ENCODE data around the gene ENDOV. TPM values are rescaled to one million over a fixed set of nuclear protein-coding genes. Genes with fewer than 3 reads are reported as not detected.

ENDOV gene
- total RNA-seq, 1 donor from 2014 or later = 30.7 TPM

DNA sequence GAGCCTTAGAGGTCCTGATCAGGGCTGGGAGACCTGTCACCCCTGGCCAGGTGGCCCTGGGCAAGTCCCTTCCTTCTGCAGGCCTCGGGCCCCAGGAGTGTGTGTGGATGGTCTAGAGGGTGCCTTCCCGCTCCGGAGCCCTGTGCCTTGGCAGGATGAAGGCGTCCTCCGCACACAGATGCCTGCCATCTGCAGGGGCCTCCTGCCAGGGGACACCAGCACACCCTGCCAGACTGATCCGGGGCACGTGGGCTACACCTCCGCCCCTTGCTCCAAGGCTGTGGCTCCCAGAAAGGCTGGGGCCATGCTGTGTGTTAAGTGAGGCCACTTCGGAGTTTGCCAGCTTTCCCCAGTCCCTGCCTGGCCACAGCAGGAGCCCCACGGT lies 30.8 kb downstream of the ENDOV start:
- no peak overlapping the region for H3K4me3 Mint-ChIP-seq
- no peaks in the 10 kb centered on the region for H3K9me3 Mint-ChIP-seq
- no peak for DNase-seq (ENCODE audit: extremely low spot score, unreplicated experiment)
- no peaks in the 10 kb centered on the region for H3K36me3 Mint-ChIP-seq
- H3K4me1 Mint-ChIP-seq (ENCODE audit: unreplicated experiment) = no peaks in the 10 kb centered on the region
- peaks cover 17% of the 10 kb centered on the region for H3K27me3 Mint-ChIP-seq
- no peak overlapping the region for H3K27ac Mint-ChIP-seq
- TF ChIP-seq, protein P1, sequence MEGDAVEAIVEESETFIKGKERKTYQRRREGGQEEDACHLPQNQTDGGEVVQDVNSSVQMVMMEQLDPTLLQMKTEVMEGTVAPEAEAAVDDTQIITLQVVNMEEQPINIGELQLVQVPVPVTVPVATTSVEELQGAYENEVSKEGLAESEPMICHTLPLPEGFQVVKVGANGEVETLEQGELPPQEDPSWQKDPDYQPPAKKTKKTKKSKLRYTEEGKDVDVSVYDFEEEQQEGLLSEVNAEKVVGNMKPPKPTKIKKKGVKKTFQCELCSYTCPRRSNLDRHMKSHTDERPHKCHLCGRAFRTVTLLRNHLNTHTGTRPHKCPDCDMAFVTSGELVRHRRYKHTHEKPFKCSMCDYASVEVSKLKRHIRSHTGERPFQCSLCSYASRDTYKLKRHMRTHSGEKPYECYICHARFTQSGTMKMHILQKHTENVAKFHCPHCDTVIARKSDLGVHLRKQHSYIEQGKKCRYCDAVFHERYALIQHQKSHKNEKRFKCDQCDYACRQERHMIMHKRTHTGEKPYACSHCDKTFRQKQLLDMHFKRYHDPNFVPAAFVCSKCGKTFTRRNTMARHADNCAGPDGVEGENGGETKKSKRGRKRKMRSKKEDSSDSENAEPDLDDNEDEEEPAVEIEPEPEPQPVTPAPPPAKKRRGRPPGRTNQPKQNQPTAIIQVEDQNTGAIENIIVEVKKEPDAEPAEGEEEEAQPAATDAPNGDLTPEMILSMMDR (conservative IDR thresholded peaks at IDR 0.05) = no peak

DNA sequence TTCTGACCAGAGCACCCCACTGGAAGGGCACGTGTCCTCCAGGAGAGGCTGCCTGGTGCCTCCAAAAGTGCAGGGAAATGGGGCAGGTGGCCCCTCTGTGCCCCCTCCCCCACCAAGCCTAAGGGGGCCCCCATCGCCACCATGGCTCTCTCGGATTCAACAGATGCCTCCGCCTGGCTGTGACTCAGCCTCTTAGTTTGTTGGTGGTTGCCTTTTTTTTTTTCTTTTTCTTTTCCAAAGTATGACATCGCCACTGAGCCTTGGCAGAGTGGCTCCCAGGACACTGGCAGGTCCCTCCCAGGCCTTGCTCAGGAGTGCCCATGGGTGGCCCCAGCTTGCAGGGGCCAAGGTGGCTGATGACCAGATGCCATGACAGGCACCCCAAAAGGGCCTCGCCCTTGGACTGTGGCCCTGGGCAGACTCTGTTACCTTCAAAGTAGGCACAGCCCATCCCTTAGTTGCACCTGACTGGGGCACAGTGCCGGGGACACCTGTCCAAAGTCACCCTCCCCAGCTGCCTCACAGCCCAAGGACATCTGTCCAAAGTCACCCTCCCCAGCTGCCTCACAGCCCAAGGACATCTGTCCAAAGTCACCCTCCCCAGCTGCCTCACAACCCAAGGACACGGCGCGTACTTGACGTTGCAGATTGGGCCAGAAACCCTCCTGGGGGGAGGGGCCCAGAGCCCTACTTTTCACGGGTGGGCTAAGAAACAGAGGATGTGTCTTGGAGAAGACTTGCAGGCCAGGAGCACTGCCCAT lies 31.9 kb downstream of the ENDOV start:
- TF ChIP-seq, protein P1 (conservative IDR thresholded peaks at IDR 0.05) = no peak
- no peak for DNase-seq (ENCODE audit: extremely low spot score, unreplicated experiment)
- no peaks in the 10 kb centered on the region for H3K36me3 Mint-ChIP-seq
- no peaks in the 10 kb centered on the region for H3K9me3 Mint-ChIP-seq
- H3K27ac Mint-ChIP-seq = no peak overlapping the region
- H3K4me1 Mint-ChIP-seq (ENCODE audit: unreplicated experiment) = no peaks in the 10 kb centered on the region
- no peak overlapping the region for H3K4me3 Mint-ChIP-seq
- peaks cover 17% of the 10 kb centered on the region for H3K27me3 Mint-ChIP-seq

DNA sequence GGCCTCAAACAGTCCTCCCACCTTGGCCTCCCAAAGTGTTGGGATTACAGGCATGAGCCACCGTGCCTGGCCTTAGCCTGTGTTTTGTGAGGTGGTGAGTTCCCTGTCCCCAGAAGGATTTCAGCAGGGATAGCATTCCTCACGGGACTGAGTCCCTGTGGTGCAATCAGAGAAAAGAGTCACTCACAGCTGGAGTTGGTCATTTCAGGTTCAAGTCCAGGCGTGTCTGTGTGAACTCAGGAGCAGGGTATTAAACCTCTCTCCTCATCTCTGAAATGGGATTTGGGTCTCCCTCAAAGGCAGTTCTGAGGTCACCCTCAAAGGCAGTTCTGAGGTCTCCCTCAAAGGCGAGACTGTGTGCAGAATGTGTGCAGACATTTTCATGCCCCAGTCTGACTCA lies 32.8 kb downstream of the ENDOV start:
- Mint-ChIP-seq H3K27me3 (peaks cover 7% of the 10 kb centered on the region), H3K36me3 (no peaks in the 10 kb centered on the region), H3K4me3 (no peak overlapping the region), H3K4me1 (ENCODE audit: unreplicated experiment) (no peaks in the 10 kb centered on the region), H3K27ac (no peak overlapping the region), H3K9me3 (no peaks in the 10 kb centered on the region)
- TF ChIP-seq, protein P1 (conservative IDR thresholded peaks at IDR 0.05) = no peak
- no peak for DNase-seq (ENCODE audit: extremely low spot score, unreplicated experiment)

DNA sequence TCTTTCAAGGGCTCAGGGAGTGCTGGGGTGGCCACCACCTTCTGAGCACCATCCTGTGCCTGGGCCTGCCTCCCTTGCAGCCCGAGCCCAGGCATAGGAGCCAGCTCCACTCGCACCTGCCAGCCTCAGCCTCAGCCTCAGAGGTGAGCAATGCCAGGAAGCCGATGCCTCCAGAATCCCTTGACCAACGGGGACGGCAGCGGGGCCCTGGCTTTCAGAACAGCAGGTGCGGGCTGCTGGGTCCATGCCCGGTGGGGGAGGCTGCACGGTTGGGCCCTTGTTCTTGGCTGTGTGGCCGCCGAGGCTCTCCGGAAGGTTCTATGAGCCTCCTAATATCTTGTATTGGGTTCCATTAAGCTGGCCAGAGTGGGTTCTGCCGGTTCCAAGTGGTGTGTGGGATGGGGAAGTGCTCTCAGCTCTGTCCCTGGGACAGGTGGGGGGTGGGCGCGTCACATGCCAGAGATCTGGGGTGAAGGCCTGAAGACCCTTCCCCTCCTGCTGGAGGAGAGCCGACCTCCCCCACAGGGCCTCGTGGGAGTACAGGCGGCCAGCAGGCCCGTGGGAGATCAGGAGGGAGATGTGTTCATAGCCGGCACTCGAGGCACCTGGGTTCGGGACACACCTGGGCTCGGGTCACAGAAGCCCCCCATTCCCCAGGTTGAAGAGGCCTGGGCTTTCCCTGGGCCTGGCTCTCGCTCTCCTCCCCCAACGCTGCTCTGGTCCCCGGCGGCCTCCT lies 34.4 kb downstream of the ENDOV start:
- H3K27ac Mint-ChIP-seq = no peak overlapping the region
- no peaks in the 10 kb centered on the region for H3K9me3 Mint-ChIP-seq
- H3K36me3 Mint-ChIP-seq = no peaks in the 10 kb centered on the region
- TF ChIP-seq, protein P1 (conservative IDR thresholded peaks at IDR 0.05) = no peak
- DNase-seq (ENCODE audit: extremely low spot score, unreplicated experiment) = no peak
- no peaks in the 10 kb centered on the region for H3K27me3 Mint-ChIP-seq
- H3K4me3 Mint-ChIP-seq = no peak overlapping the region
- peaks cover 8% of the 10 kb centered on the region for H3K4me1 Mint-ChIP-seq (ENCODE audit: unreplicated experiment)

DNA sequence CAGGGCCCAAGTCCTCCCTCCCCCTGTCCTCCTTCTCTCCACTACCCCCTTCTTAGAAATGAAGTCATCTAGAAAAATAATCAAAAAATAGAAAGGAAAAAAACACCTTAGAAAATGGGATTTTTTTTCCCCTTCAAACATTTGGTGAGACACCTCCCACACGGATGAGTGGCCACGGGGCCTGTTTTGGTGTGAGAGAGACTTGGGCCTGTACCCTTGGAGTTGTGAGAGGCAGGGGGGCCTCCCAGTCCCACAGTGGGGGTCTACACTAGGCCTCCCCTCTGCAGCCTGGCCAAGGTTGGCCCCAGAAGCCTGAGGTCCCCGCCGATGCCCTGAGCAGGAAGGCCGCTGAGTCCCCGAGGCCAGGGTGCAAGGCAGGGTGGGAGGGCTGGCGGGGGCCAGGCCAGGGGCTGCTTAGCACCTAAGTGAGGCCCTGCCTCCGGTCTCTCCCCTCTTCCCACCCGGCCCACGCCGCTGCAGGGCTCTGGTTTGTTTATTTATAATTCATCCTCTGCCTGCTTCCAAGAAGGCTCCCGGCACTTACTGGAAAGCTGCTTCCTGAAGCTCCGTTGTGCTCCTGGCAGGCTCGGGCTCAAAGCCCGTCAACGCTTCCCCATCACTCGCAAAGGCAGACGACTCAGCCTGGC lies 35.1 kb downstream of the ENDOV start:
- Mint-ChIP-seq H3K4me3 (no peak overlapping the region), H3K9me3 (no peaks in the 10 kb centered on the region), H3K4me1 (ENCODE audit: unreplicated experiment) (peaks cover 8% of the 10 kb centered on the region)

More for the DNA sequence above, 35.1 kb downstream of the ENDOV start:
- DNase-seq (ENCODE audit: extremely low spot score, unreplicated experiment) = no peak
- no peaks in the 10 kb centered on the region for H3K27me3 Mint-ChIP-seq
- no peaks in the 10 kb centered on the region for H3K36me3 Mint-ChIP-seq
- no peak overlapping the region for H3K27ac Mint-ChIP-seq
- TF ChIP-seq, protein P1 (conservative IDR thresholded peaks at IDR 0.05) = no peak
